ENCODE results near the gene PARD3B.
A peak's percentile ranks its signal among the peaks of the same experiment; 100 is the strongest.

Gene PARD3B

GRCh38 chr2:205073433-205074020 lies 528.3 kb downstream of the PARD3B start:
- Histone ChIP-seq H3F3A (ENCODE audit: insufficient read depth, low read length) (no peaks in the 10 kb centered on the region), H3K4me1 (ENCODE audit: low read length) (no peaks in the 10 kb centered on the region), H3K9me2 (replicated peaks; ENCODE audit: insufficient read depth, low read length) (no peaks in the 10 kb centered on the region), H3K27me3 (replicated peaks; ENCODE audit: insufficient read depth, low read length) (no peaks in the 10 kb centered on the region), H3K36me3 (replicated peaks; ENCODE audit: insufficient read depth, low read length) (no peaks in the 10 kb centered on the region; the same call in 1 of the 2 replicates), H2AFZ (ENCODE audit: low read length) (no peak overlapping the region), H3K9me3 (replicated peaks; ENCODE audit: insufficient read depth, low read length) (no peaks in the 10 kb centered on the region), H3K27ac (ENCODE audit: low read length) (no peak overlapping the region), H3K79me2 (ENCODE audit: low read length) (no peaks in the 10 kb centered on the region), H3K4me2 (ENCODE audit: low read depth, low read length) (no peak overlapping the region), H3K4me3 (ENCODE audit: low read length) (no peak overlapping the region), H3K9ac (ENCODE audit: low read length) (no peak overlapping the region), H4K20me1 (ENCODE audit: insufficient read depth, low read length) (no peaks in the 10 kb centered on the region)
- no peak for DNase-seq
- TF ChIP-seq CTCF (IDR thresholded peaks at IDR 0.05; ENCODE audit: low read length) (no peak), EZH2 (optimal IDR thresholded peaks at IDR 0.05; ENCODE audit: low read depth, low read length) (no peak), EZH2phosphoT487 (IDR thresholded peaks at IDR 0.05; ENCODE audit: low read length) (no peak)

- Histone ChIP-seq H3K36me3 (replicated peaks; ENCODE audit: insufficient read depth, low read length) (no peaks in the 10 kb centered on the region; the same call in 1 of the 2 replicates), H2AFZ (ENCODE audit: low read length) (no peak overlapping the region), H3K9me2 (replicated peaks; ENCODE audit: insufficient read depth, low read length) (no peaks in the 10 kb centered on the region), H3K9me3 (replicated peaks; ENCODE audit: insufficient read depth, low read length) (no peaks in the 10 kb centered on the region), H3K27me3 (replicated peaks; ENCODE audit: insufficient read depth, low read length) (no peaks in the 10 kb centered on the region), H3F3A (ENCODE audit: insufficient read depth, low read length) (no peaks in the 10 kb centered on the region), H3K9ac (ENCODE audit: low read length) (no peak overlapping the region), H4K20me1 (ENCODE audit: insufficient read depth, low read length) (no peaks in the 10 kb centered on the region), H3K4me2 (ENCODE audit: low read depth, low read length) (no peak overlapping the region), H3K4me1 (ENCODE audit: low read length) (no peaks in the 10 kb centered on the region), H3K27ac (ENCODE audit: low read length) (no peak overlapping the region), H3K79me2 (ENCODE audit: low read length) (no peaks in the 10 kb centered on the region), H3K4me3 (ENCODE audit: low read length) (no peak overlapping the region)
- no peak for DNase-seq
- TF ChIP-seq EZH2 (optimal IDR thresholded peaks at IDR 0.05; ENCODE audit: low read depth, low read length) (no peak), CTCF (IDR thresholded peaks at IDR 0.05; ENCODE audit: low read length) (no peak), EZH2phosphoT487 (IDR thresholded peaks at IDR 0.05; ENCODE audit: low read length) (no peak)
These were observed 531.1 kb downstream of the PARD3B start for GRCh38 chr2:205076405-205076804.

GRCh38 chr2:205077159-205077558 lies 531.9 kb downstream of the PARD3B start:
- H3K27ac ChIP-seq (ENCODE audit: low read length): no peak overlapping the region
- H3K79me2 ChIP-seq (ENCODE audit: low read length): no peaks in the 10 kb centered on the region
- TF ChIP-seq EZH2 (optimal IDR thresholded peaks at IDR 0.05; ENCODE audit: low read depth, low read length) (no peak), CTCF (IDR thresholded peaks at IDR 0.05; ENCODE audit: low read length) (no peak), EZH2phosphoT487 (IDR thresholded peaks at IDR 0.05; ENCODE audit: low read length) (no peak)
- H3K4me3 ChIP-seq (ENCODE audit: low read length): no peak overlapping the region
- no peaks in the 10 kb centered on the region for H4K20me1 ChIP-seq (ENCODE audit: insufficient read depth, low read length)
- DNase-seq: peak; percentile 7
- no peaks in the 10 kb centered on the region for H3K27me3 ChIP-seq (replicated peaks; ENCODE audit: insufficient read depth, low read length)
- no peak overlapping the region for H3K9ac ChIP-seq (ENCODE audit: low read length)
- H3K9me3 ChIP-seq (replicated peaks; ENCODE audit: insufficient read depth, low read length): no peaks in the 10 kb centered on the region
- no peaks in the 10 kb centered on the region for H3F3A ChIP-seq (ENCODE audit: insufficient read depth, low read length)
- H3K36me3 ChIP-seq (replicated peaks; ENCODE audit: insufficient read depth, low read length): no peaks in the 10 kb centered on the region; the same call in 1 of the 2 replicates
- H2AFZ ChIP-seq (ENCODE audit: low read length): no peak overlapping the region
- no peaks in the 10 kb centered on the region for H3K4me1 ChIP-seq (ENCODE audit: low read length)
- no peak overlapping the region for H3K4me2 ChIP-seq (ENCODE audit: low read depth, low read length)
- no peaks in the 10 kb centered on the region for H3K9me2 ChIP-seq (replicated peaks; ENCODE audit: insufficient read depth, low read length)

All from MM.1S (cell line).